G401 (cell line): ENCODE data around the gene KIF12. TPM values are rescaled to one million over a fixed set of nuclear protein-coding genes. Genes with fewer than 3 reads are reported as not detected.
A peak's percentile ranks its signal among the peaks of the same experiment; 100 is the strongest.
"Not testable (repeated sequence)": the region's sequence is repeated elsewhere in the genome, so short reads cannot be mapped to it uniquely, and the experiment has no call there.

ENCODE experiments used
- DNase-seq: peaks from one replicate; pipeline ENCODE4 v3.0.0-alpha.2; 2015; ENCODE audit warnings: low spot score
- in situ Hi-C: cut with HindIII; loops from 2 replicates; pipeline ENCODE4 v1.10.0; 2016; ENCODE audit warnings: low sequenced_read_pairs, mixed read lengths
- total RNA-seq: library from RNA; depleted of rRNA; stranded (reverse); fragments of >200 nt; shearing (Covaris generic); gene quantifications from 2 replicates; pipeline ENCODE4 v1.2.3, GENCODE V29; 2014; rRNA removed

KIF12 gene
- 0.27 and 1.0 TPM in 2 replicates for total RNA-seq

- DNase-seq: peak; percentile 51
- in situ Hi-C loops: no loop called here
These were observed at the start of gene KIF12 for GRCh38 chr9:114098936-114099668. TSS of gene KIF12 (minus strand) at chr9:114099292. CDS start at chr9:114099276, 16 bp downstream.

GRCh38 chr9:114146735-114147134 is 47.6 kb upstream of the KIF12 start:
- no peak for DNase-seq
- in situ Hi-C loops: no loop called here

GRCh38 chr9:114143234-114143633 is 44.1 kb upstream of the KIF12 start:
- DNase-seq: no peak
- in situ Hi-C loops: no loop called here

- no peak for DNase-seq
- in situ Hi-C loops: no loop called here
These were observed 42.7 kb upstream of the KIF12 start for GRCh38 chr9:114141553-114142402.

- no peak for DNase-seq
- in situ Hi-C loops: no loop called here
These were observed 41.8 kb upstream of the KIF12 start for GRCh38 chr9:114140850-114141249.

- no peak for DNase-seq
- in situ Hi-C loops: no loop called here
These were observed 41.3 kb upstream of the KIF12 start for GRCh38 chr9:114140401-114140800.

GRCh38 chr9:114139071-114139470 is 40.0 kb upstream of the KIF12 start:
- in situ Hi-C loops: no loop called here
- DNase-seq: no peak

- in situ Hi-C loops: no loop called here
These were observed 39.5 kb upstream of the KIF12 start for GRCh38 chr9:114138552-114138971.

GRCh38 chr9:114137831-114138230 is 38.7 kb upstream of the KIF12 start:
- DNase-seq: no peak
- in situ Hi-C loops: no loop called here

More at GRCh38 chr9:114138552-114138971, 39.5 kb upstream of the KIF12 start:
- DNase-seq: peak; percentile 60

GRCh38 chr9:114134827-114135396 is 35.8 kb upstream of the KIF12 start:
- DNase-seq: no peak
- in situ Hi-C loops: no loop called here

GRCh38 chr9:114132550-114132918 is 33.4 kb upstream of the KIF12 start:
- DNase-seq: no peak
- in situ Hi-C loops: no loop called here

GRCh38 chr9:114131808-114132549 is 32.9 kb upstream of the KIF12 start:
- DNase-seq: no peak
- in situ Hi-C loops: no loop called here

GRCh38 chr9:114130624-114131277 is 31.7 kb upstream of the KIF12 start:
- in situ Hi-C loops: no loop called here

GRCh38 chr9:114130141-114130540 is 31.0 kb upstream of the KIF12 start:
- in situ Hi-C loops: no loop called here
- no peak for DNase-seq

More at GRCh38 chr9:114130624-114131277, 31.7 kb upstream of the KIF12 start:
- no peak for DNase-seq

GRCh38 chr9:114128759-114129158 is 29.7 kb upstream of the KIF12 start:
- DNase-seq, in situ Hi-C loops: not testable (repeated sequence)

- DNase-seq: no peak
- in situ Hi-C loops: no loop called here
These were observed 27.4 kb upstream of the KIF12 start for GRCh38 chr9:114126247-114127060.

GRCh38 chr9:114125476-114126013 is 26.5 kb upstream of the KIF12 start:
- DNase-seq: no peak
- in situ Hi-C loops: no loop called here
